Activated T-helper 1 cell treated with Interleukin-2 at 50 U/mL for 16 hours (primary cell): ENCODE results near the gene PRR33.
A peak's percentile ranks its signal among the peaks of the same experiment; 100 is the strongest.

Source experiments
- DNase-seq: peaks from one replicate; pipeline ENCODE4 v3.0.0-alpha.2; 2020; ENCODE audit warnings: low read depth

PRR33 gene

GRCh38 chr11:1847006-1847735 lies 44.5 kb downstream of the PRR33 start:
- DNase-seq: no peak

DNA sequence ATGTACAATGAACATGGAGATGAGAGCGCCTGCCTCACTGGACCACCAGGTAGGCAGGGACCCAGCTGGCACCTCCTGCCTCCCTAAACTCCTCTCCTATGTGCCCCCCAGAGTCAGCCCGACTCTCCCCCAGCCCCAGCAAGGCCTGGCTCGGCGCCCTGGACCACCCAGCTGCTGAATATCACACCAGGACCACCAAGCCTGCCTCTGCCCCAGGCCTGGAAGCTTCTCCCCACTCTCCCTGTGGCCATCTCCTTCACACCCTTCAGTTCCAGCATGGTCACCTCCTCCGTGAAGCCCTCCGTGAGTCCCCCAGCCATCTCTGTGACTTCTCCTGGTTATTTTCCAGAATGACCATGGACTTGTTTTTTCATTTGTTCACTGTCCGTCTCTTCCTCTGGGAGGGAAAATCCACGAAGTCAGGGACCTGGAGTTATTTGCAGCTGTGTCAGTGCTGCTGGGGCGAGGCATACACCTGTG lies 45.2 kb downstream of the PRR33 start:
- DNase-seq: no peak

GRCh38 chr11:1845561-1846452 lies 45.9 kb downstream of the PRR33 start:
- DNase-seq: no peak

GRCh38 chr11:1845095-1845429 lies 46.6 kb downstream of the PRR33 start:
- no peak for DNase-seq

GRCh38 chr11:1844221-1845094 lies 47.2 kb downstream of the PRR33 start:
- peak; percentile 32 for DNase-seq

DNA sequence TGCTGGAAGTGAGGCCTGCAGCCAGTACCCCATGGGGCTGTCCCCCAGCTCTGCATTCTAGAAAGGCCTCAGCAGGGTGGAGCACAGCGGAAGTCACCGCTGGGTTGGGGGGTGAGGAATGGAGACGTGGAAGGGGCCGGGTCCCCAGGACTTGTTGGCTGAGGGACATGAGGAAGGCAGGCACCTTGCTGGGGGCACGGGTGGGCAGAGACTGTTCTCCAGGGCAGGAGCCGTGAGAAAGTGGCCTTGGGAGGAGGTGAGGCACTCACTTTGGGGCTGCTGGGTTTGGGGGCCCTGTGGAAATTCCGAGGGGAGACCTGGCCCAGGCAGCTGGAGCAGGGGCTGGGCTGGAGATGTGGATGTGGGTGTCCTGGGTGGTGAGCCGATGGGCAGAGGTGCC lies 47.9 kb downstream of the PRR33 start:
- DNase-seq: no peak

GRCh38 chr11:1843098-1843473 lies 48.6 kb downstream of the PRR33 start:
- no peak for DNase-seq

GRCh38 chr11:1842149-1843097 lies 49.3 kb downstream of the PRR33 start:
- no peak for DNase-seq

GRCh38 chr11:1841511-1842148 lies 50.1 kb downstream of the PRR33 start:
- DNase-seq: no peak

GRCh38 chr11:1840780-1841480 lies 50.8 kb downstream of the PRR33 start:
- DNase-seq: no peak

GRCh38 chr11:1839924-1840779 lies 51.5 kb downstream of the PRR33 start:
- DNase-seq: no peak

GRCh38 chr11:1839204-1839923 lies 52.3 kb downstream of the PRR33 start:
- no peak for DNase-seq

GRCh38 chr11:1838426-1839144 lies 53.1 kb downstream of the PRR33 start, which contains the start of gene TNNI2:
TNNI2 (plus strand) TSS chr11:1838981; CDS start chr11:1839697, 716 bp downstream.
- DNase-seq: no peak
